Eye (tissue), 1 donor: ENCODE measurements around the gene SEC24C.
"Not testable (repeated sequence)": the region's sequence is repeated elsewhere in the genome, so short reads cannot be mapped to it uniquely, and the experiment has no call there.

Source experiments
- DNase-seq: peaks from one replicate; pipeline ENCODE4 v3.0.0-alpha.2; 2015

SEC24C gene

GRCh38 chr10:73773152-73773879 lies 29.1 kb downstream of the SEC24C start:
- DNase-seq: peak; percentile 50

GRCh38 chr10:73774637-73775036 lies 30.5 kb downstream of the SEC24C start:
- no peak for DNase-seq

GRCh38 chr10:73779018-73779417 lies 34.8 kb downstream of the SEC24C start:
- DNase-seq: no peak

GRCh38 chr10:73779539-73780197 lies 35.5 kb downstream of the SEC24C start:
- no peak for DNase-seq

- no peak for DNase-seq
Measured at GRCh38 chr10:73780301-73780700, 36.1 kb downstream of the SEC24C start.

GRCh38 chr10:73780966-73781365 lies 36.8 kb downstream of the SEC24C start:
- no peak for DNase-seq

- DNase-seq: no peak
Measured at GRCh38 chr10:73781548-73781878, 37.3 kb downstream of the SEC24C start.

- peak; percentile 97 for DNase-seq
Measured at GRCh38 chr10:73781879-73782748, 37.9 kb downstream of the SEC24C start, which contains the start of gene CHCHD1. Gene CHCHD1 (plus strand): TSS chr10:73782048. CDS start chr10:73782076, 28 bp downstream.

- DNase-seq: no peak
Measured at GRCh38 chr10:73782749-73783085, 38.5 kb downstream of the SEC24C start.

- peak; percentile 98 for DNase-seq
Measured at GRCh38 chr10:73785211-73785720, 41.1 kb downstream of the SEC24C start, which contains the start of gene ZSWIM8. Gene ZSWIM8 (plus strand): TSS chr10:73785606. CDS start chr10:73785879, 273 bp downstream.

- no peak for DNase-seq
Measured at GRCh38 chr10:73785721-73786511, 41.7 kb downstream of the SEC24C start.

GRCh38 chr10:73786512-73786885 lies 42.3 kb downstream of the SEC24C start:
- DNase-seq: no peak

GRCh38 chr10:73787031-73787800 lies 43.0 kb downstream of the SEC24C start:
- not testable (repeated sequence) for DNase-seq

GRCh38 chr10:73788864-73789658 lies 44.9 kb downstream of the SEC24C start:
- DNase-seq: no peak

GRCh38 chr10:73789659-73790055 lies 45.5 kb downstream of the SEC24C start:
- no peak for DNase-seq

GRCh38 chr10:73790886-73791625 lies 46.9 kb downstream of the SEC24C start:
- DNase-seq: no peak

GRCh38 chr10:73791871-73792400 lies 47.8 kb downstream of the SEC24C start:
- no peak for DNase-seq

GRCh38 chr10:73793456-73793855 lies 49.3 kb downstream of the SEC24C start:
- DNase-seq: no peak

- not testable (repeated sequence) for DNase-seq
Measured at GRCh38 chr10:73795491-73795890, 51.3 kb downstream of the SEC24C start.

GRCh38 chr10:73796035-73796434 lies 51.9 kb downstream of the SEC24C start:
- not testable (repeated sequence) for DNase-seq
